Measurements from ENCODE around the gene RASA1. TPM values are rescaled to one million over a fixed set of nuclear protein-coding genes. Genes with fewer than 3 reads are reported as not detected.

Gene RASA1
- total RNA-seq, 1 experiment from 2014 or later, result 29.6 TPM

- H3K27me3 Mint-ChIP-seq (ENCODE audit: low read depth), result no peaks in the 10 kb centered on the region
- H3K9ac ChIP-seq (ENCODE audit: extremely low read depth, insufficient read length, low read length), result no peak overlapping the region
- no peaks in the 10 kb centered on the region for H4K20me1 ChIP-seq (ENCODE audit: control insufficient read depth, insufficient read depth, insufficient read length)
- peaks cover 10 to 24% (median 21%) of the 10 kb centered on the region in 3 experiments for H3K36me3 Mint-ChIP-seq (ENCODE audit: insufficient read depth in 1 of 3, low read depth in 3 of 3)
- H2BK120ac ChIP-seq (ENCODE audit: low read depth, low read length, poor library complexity, severe bottlenecking), result no peak overlapping the region
- DNase-seq, result no peak
- no peak overlapping the region for H3K14ac ChIP-seq (ENCODE audit: insufficient read depth, low read length)
- no peak overlapping the region for H2AK5ac ChIP-seq (ENCODE audit: insufficient read length, low read length)
- no peak overlapping the region for H3T11ph ChIP-seq (ENCODE audit: low read length)
- no peak overlapping the region for H3K18ac ChIP-seq (ENCODE audit: insufficient read length, low read depth, low read length)
- no peak overlapping the region for H4K91ac ChIP-seq (ENCODE audit: insufficient read length, low read depth, low read length)
- H3K9me3 Mint-ChIP-seq, result no peaks in the 10 kb centered on the region
- no peak overlapping the region for H4K8ac ChIP-seq (replicated peaks; ENCODE audit: insufficient read length, low read depth, low read length)
- no peak overlapping the region for H2BK5ac ChIP-seq (ENCODE audit: insufficient read length, low read length)
- no peak overlapping the region for H2BK12ac ChIP-seq (ENCODE audit: insufficient read length, low read depth, low read length)
- no peaks in the 10 kb centered on the region for H3K4me1 ChIP-seq (ENCODE audit: insufficient read depth, low read length)
- H2BK15ac ChIP-seq (ENCODE audit: low read depth, low read length), result no peak overlapping the region
- no peak overlapping the region for H3K56ac ChIP-seq (ENCODE audit: insufficient read length, low read depth, low read length)
- no peaks in the 10 kb centered on the region for H3K27me3 ChIP-seq (ENCODE audit: insufficient read depth, low read length)
- H3K23me2 ChIP-seq (ENCODE audit: insufficient read length, low read depth, low read length, poor library complexity, severe bottlenecking), result no peaks in the 10 kb centered on the region
- H3K23ac ChIP-seq (ENCODE audit: insufficient read length, low read depth, low read length), result no peak overlapping the region
- no peaks in the 10 kb centered on the region for H3K79me1 ChIP-seq (ENCODE audit: insufficient read depth, low read depth, low read length, poor library complexity, severe bottlenecking)
- no peak overlapping the region for H4K5ac ChIP-seq (ENCODE audit: insufficient read length, low read depth, low read length)
- no peak overlapping the region for H3K27ac Mint-ChIP-seq
- no peak overlapping the region for H3K4ac ChIP-seq (ENCODE audit: low read depth, low read length)
- H2BK20ac ChIP-seq (ENCODE audit: low read depth, low read length, poor library complexity, severe bottlenecking), result no peak overlapping the region
- no peak for TF ChIP-seq CTCF (conservative IDR thresholded peaks at IDR 0.05)
- no peaks in the 10 kb centered on the region for H3K79me2 ChIP-seq (ENCODE audit: insufficient read depth, low read length)
- H3K4me1 Mint-ChIP-seq, result no peaks in the 10 kb centered on the region
- no peak overlapping the region for H2AFZ ChIP-seq (ENCODE audit: low read length)
- no peak overlapping the region for H3K4me3 Mint-ChIP-seq
- H3K27ac ChIP-seq (ENCODE audit: insufficient read length, low read depth, low read length), result no peak overlapping the region
- no peaks in the 10 kb centered on the region for H3K9me3 ChIP-seq (ENCODE audit: control insufficient read depth, low read depth, low read length)
- no peak overlapping the region for H3K4me2 ChIP-seq (ENCODE audit: insufficient read depth, insufficient read length, low read length)
Observed at GRCh38 chr5:87347841-87348240, 80.2 kb downstream of the RASA1 start.

All from H9 (cell line).